ENCODE measurements around the gene SYNPR.
"Not testable (repeated sequence)": the region's sequence is repeated elsewhere in the genome, so short reads cannot be mapped to it uniquely, and the experiment has no call there.

SYNPR gene

GRCh38 chr3:63242124-63242523 lies 36.0 kb upstream of the SYNPR start:
- no peak for TF ChIP-seq CTCF (IDR thresholded peaks at IDR 0.05; ENCODE audit: low read depth, low read length)
- no peak overlapping the region for H3K4me3 ChIP-seq (replicated peaks in 1 of 2; ENCODE audit: low read depth in 2 of 2, low read length in 2 of 2)
- DNase-seq (ENCODE audit: low read depth in 2 of 2) = no peak

GRCh38 chr3:63244486-63244885 lies 33.6 kb upstream of the SYNPR start:
- no peak for DNase-seq (ENCODE audit: low read depth in 2 of 2)
- H3K4me3 ChIP-seq (replicated peaks in 1 of 2; ENCODE audit: low read depth in 2 of 2, low read length in 2 of 2) = no peak overlapping the region
- TF ChIP-seq CTCF (IDR thresholded peaks at IDR 0.05; ENCODE audit: low read depth, low read length) = no peak

- H3K4me3 ChIP-seq (replicated peaks in 1 of 2; ENCODE audit: low read depth in 2 of 2, low read length in 2 of 2) = no peak overlapping the region
- DNase-seq (ENCODE audit: low read depth in 2 of 2) = no peak
- TF ChIP-seq CTCF (IDR thresholded peaks at IDR 0.05; ENCODE audit: low read depth, low read length) = no peak
Observed at GRCh38 chr3:63245726-63246241, 32.3 kb upstream of the SYNPR start.

- TF ChIP-seq CTCF (IDR thresholded peaks at IDR 0.05; ENCODE audit: low read depth, low read length) = no peak
Observed at GRCh38 chr3:63248015-63248414, 30.1 kb upstream of the SYNPR start.

GRCh38 chr3:63251499-63251898 lies 26.6 kb upstream of the SYNPR start:
- no peak for TF ChIP-seq CTCF (IDR thresholded peaks at IDR 0.05; ENCODE audit: low read depth, low read length)
- no peak for DNase-seq (ENCODE audit: low read depth in 2 of 2)
- H3K4me3 ChIP-seq (replicated peaks in 1 of 2; ENCODE audit: low read depth in 2 of 2, low read length in 2 of 2) = no peak overlapping the region

More at GRCh38 chr3:63248015-63248414, 30.1 kb upstream of the SYNPR start:
- no peak overlapping the region for H3K4me3 ChIP-seq (replicated peaks in 1 of 2; ENCODE audit: low read depth in 2 of 2, low read length in 2 of 2)
- no peak for DNase-seq (ENCODE audit: low read depth in 2 of 2)

- H3K4me3 ChIP-seq (replicated peaks in 1 of 2; ENCODE audit: low read depth in 2 of 2, low read length in 2 of 2); DNase-seq (ENCODE audit: low read depth in 2 of 2): not testable (repeated sequence)
Observed at GRCh38 chr3:63255819-63256218, 22.3 kb upstream of the SYNPR start.

- no peak overlapping the region for H3K4me3 ChIP-seq (replicated peaks in 1 of 2; ENCODE audit: low read depth in 2 of 2, low read length in 2 of 2)
- TF ChIP-seq CTCF (IDR thresholded peaks at IDR 0.05; ENCODE audit: low read depth, low read length) = no peak
- no peak for DNase-seq (ENCODE audit: low read depth in 2 of 2)
Observed at GRCh38 chr3:63264716-63265115, 13.4 kb upstream of the SYNPR start.
